IPS DF 4.7 (cell line): ENCODE data around the gene NFS1.
"Not testable (repeated sequence)": the region's sequence is repeated elsewhere in the genome, so short reads cannot be mapped to it uniquely, and the experiment has no call there.

ENCODE experiments used
- DNase-seq: peaks from one replicate; pipeline ENCODE4 v3.0.0-alpha.2; 2013; ENCODE audit warnings: low spot score; ENCODE audit errors: extremely low read depth

Gene NFS1

GRCh38 chr20:35729836-35730582 lies 30.9 kb upstream of the NFS1 start:
- DNase-seq: no peak

- no peak for DNase-seq
These were observed 30.2 kb upstream of the NFS1 start for GRCh38 chr20:35729283-35729807.

- no peak for DNase-seq
These were observed 27.9 kb upstream of the NFS1 start for GRCh38 chr20:35726842-35727711.

- no peak for DNase-seq
These were observed 25.4 kb upstream of the NFS1 start for GRCh38 chr20:35724321-35725230.

- not testable (repeated sequence) for DNase-seq
These were observed 24.6 kb upstream of the NFS1 start for GRCh38 chr20:35723652-35724320.

- DNase-seq: not testable (repeated sequence)
These were observed 24.1 kb upstream of the NFS1 start for GRCh38 chr20:35723275-35723639.

- no peak for DNase-seq
These were observed 22.5 kb upstream of the NFS1 start for GRCh38 chr20:35721621-35722020.

GRCh38 chr20:35721219-35721618 lies 22.1 kb upstream of the NFS1 start:
- no peak for DNase-seq

- DNase-seq: no peak
These were observed 21.3 kb upstream of the NFS1 start for GRCh38 chr20:35720165-35721123.

- DNase-seq: no peak
These were observed 20.6 kb upstream of the NFS1 start for GRCh38 chr20:35719717-35720116.

- no peak for DNase-seq
These were observed 20.0 kb upstream of the NFS1 start for GRCh38 chr20:35718972-35719635.

- not testable (repeated sequence) for DNase-seq
These were observed 19.2 kb upstream of the NFS1 start for GRCh38 chr20:35718321-35718720.

- no peak for DNase-seq
These were observed 17.2 kb upstream of the NFS1 start for GRCh38 chr20:35716330-35716729.

GRCh38 chr20:35715652-35716051 lies 16.5 kb upstream of the NFS1 start:
- DNase-seq: no peak

GRCh38 chr20:35714127-35714526 lies 15.0 kb upstream of the NFS1 start:
- DNase-seq: no peak

- DNase-seq: not testable (repeated sequence)
These were observed 14.0 kb upstream of the NFS1 start for GRCh38 chr20:35713120-35713519.

GRCh38 chr20:35711588-35712209 lies 12.5 kb upstream of the NFS1 start:
- no peak for DNase-seq

- no peak for DNase-seq
These were observed 11.9 kb upstream of the NFS1 start for GRCh38 chr20:35710884-35711587.
